Ammon's horn (tissue), 1 donor: ENCODE data around the gene KRT15.
"Not testable (repeated sequence)": the region's sequence is repeated elsewhere in the genome, so short reads cannot be mapped to it uniquely, and the experiment has no call there.

Experiments used
- DNase-seq: peaks from one replicate; pipeline ENCODE4 v3.0.0-alpha.2; 2016; ENCODE audit warnings: low spot score

KRT15 gene

GRCh38 chr17:41544491-41544892, 25.8 kb upstream of the KRT15 start:
- DNase-seq, result peak; percentile 20

GRCh38 chr17:41542786-41543185, 24.1 kb upstream of the KRT15 start:
- DNase-seq, result not testable (repeated sequence)

- DNase-seq, result no peak
Measured at GRCh38 chr17:41542357-41542756, 23.7 kb upstream of the KRT15 start.

GRCh38 chr17:41540921-41541625, 22.4 kb upstream of the KRT15 start:
- no peak for DNase-seq

GRCh38 chr17:41539979-41540701, 21.4 kb upstream of the KRT15 start:
- DNase-seq, result no peak

- no peak for DNase-seq
Measured at GRCh38 chr17:41539071-41539492, 20.4 kb upstream of the KRT15 start.

GRCh38 chr17:41538565-41538991, 19.9 kb upstream of the KRT15 start:
- DNase-seq, result no peak

- no peak for DNase-seq
Measured at GRCh38 chr17:41537990-41538389, 19.3 kb upstream of the KRT15 start.

GRCh38 chr17:41537614-41537954, 18.9 kb upstream of the KRT15 start:
- DNase-seq, result no peak

- DNase-seq, result no peak
Measured at GRCh38 chr17:41536741-41537613, 18.3 kb upstream of the KRT15 start.

- DNase-seq, result no peak
Measured at GRCh38 chr17:41535764-41536481, 17.2 kb upstream of the KRT15 start.

- no peak for DNase-seq
Measured at GRCh38 chr17:41534899-41535546, 16.3 kb upstream of the KRT15 start.

- DNase-seq, result no peak
Measured at GRCh38 chr17:41533613-41534012, 14.9 kb upstream of the KRT15 start.

- DNase-seq, result no peak
Measured at GRCh38 chr17:41532947-41533570, 14.4 kb upstream of the KRT15 start.

GRCh38 chr17:41531993-41532392, 13.3 kb upstream of the KRT15 start:
- DNase-seq, result no peak

GRCh38 chr17:41530062-41531048, 11.7 kb upstream of the KRT15 start:
- no peak for DNase-seq

- no peak for DNase-seq
Measured at GRCh38 chr17:41529491-41529915, 10.8 kb upstream of the KRT15 start.

GRCh38 chr17:41528959-41529353, 10.3 kb upstream of the KRT15 start:
- DNase-seq, result no peak
